GM18502 (cell line): ENCODE data around the gene CRLF3.
"Not testable (repeated sequence)": the region's sequence is repeated elsewhere in the genome, so short reads cannot be mapped to it uniquely, and the experiment has no call there.

Source experiments
- ATAC-seq: cut with Tn5 transposase; IDR thresholded peaks from one replicate; pipeline ENCODE4 v1.9.1; 2021; ENCODE audit warnings: mild to moderate bottlenecking; ENCODE audit not compliant: unreplicated experiment, poor library complexity

Gene CRLF3

GRCh38 chr17:30816165-30816564, 8.3 kb downstream of the CRLF3 start:
- no peak for ATAC-seq

DNA sequence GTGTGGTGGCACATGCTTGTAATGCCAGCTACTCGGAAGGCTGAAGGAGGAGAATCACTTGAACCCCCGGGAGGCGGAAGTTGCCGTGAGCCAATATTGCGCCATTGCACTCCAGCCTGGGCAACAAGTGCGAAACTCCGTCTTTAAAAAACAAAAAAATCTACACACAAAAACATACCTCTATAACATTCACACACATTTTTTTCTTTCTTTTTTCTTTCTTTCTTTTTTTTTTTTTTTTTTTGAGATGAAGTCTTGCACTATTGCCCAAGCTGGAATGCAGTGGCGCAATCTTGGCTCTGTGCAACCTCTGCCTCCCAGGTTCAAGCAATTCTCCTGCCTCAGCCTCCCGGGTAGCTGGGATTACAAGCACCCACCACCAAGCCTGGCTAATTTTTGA, 9.6 kb downstream of the CRLF3 start:
- ATAC-seq = not testable (repeated sequence)

GRCh38 chr17:30814236-30814635, 10.3 kb downstream of the CRLF3 start:
- ATAC-seq = not testable (repeated sequence)

- no peak for ATAC-seq
Observed at GRCh38 chr17:30812218-30813177, 12.0 kb downstream of the CRLF3 start.

DNA sequence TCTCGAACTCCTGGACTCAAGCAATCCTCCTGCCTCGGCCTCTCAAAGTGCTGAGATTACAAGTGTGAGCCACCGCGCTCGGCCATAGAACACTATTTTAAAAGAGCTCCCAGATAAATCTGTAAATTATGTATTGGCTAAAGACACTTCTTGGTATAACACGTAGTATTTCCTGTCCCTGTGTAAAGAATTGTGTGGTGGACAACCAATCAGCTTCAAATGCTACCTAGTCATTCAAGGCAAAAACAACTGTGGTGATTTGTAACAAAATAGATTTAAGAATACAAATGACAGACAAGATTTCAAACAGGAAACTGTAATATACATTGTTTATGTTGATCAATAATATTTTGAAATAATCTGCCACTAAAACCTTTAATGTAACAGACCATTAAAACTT, 14.6 kb downstream of the CRLF3 start:
- ATAC-seq = no peak

- ATAC-seq = peak; percentile 77
Observed at GRCh38 chr17:30808785-30809286, 15.7 kb downstream of the CRLF3 start.

DNA sequence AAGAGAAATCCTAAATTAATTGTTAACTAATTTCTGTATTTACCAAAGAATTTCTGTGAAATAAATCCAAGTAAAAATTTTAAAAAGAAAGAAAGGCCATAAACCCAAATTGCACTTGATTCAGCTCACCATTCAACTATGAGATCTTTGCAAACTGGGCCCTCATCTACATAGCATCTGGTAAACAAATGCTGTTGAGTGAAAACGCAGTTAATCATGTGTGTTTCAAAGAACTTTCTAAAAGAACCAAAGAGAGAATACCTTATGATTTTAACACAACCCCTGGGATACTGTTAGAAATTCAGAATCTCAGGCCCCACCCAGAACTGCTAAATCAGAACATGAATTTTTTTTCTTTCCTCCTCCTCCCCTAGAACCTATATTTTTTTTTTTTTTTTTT, 16.6 kb downstream of the CRLF3 start:
- no peak for ATAC-seq

DNA sequence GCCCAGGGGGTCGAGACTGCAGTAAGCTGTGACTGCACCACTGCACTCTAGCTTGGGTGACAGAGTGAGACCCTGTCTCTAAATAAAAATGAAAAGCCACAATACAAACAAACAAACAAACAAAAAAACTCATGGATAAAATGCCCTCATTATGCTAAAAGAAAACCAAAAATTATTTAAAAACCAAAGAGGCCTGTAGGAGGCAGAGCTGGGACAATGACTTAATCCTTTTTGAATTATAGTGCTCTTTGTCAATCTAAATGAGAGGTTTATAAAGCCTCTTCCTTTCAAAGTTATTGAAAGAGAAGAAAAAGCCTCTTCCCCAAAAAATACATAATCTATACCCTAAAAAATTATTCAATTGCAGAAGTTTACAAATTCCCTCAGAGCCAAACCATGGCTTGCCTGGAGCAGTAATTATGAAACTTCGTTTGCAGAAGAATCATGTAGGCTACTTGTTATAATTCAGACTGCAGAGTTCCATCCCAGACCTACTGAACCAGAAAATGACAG, 18.5 kb downstream of the CRLF3 start:
- no peak for ATAC-seq

GRCh38 chr17:30801671-30802070, 22.8 kb downstream of the CRLF3 start:
- ATAC-seq = no peak

- no peak for ATAC-seq
Observed at GRCh38 chr17:30796016-30796415, 28.5 kb downstream of the CRLF3 start.

GRCh38 chr17:30794372-30794771, 30.1 kb downstream of the CRLF3 start:
- ATAC-seq = no peak

DNA sequence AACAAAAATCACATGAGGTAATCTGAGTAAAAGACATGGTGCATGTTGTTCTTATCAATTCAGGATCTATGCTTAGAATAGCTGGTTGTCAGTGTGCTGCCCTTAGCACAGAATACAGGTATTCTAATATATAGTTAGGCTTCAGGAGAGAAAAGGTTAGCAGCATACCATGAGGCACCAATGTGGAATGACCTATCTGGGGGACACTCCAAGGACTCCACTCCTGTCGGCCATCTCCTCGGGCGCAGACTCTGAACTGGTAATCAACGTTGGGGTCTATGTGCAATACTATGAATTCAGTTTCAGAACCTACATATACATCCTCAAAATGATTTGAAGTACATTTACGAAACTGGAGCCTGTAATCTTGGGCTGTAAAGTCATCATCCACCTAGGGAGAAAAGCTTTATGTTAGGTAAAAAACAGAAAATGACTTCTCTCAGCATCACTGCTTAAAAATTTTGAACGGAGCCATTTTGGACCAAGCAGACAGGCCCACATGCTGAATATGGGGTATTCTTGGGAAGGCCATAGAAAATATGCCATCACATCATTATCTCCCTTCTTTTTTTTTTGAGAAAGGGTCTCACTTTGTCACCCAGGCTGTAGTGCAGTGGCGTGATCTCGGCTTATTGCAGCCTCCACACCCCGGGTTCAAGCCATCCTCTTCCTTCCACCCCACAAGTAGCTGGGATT, 31.1 kb downstream of the CRLF3 start:
- no peak for ATAC-seq

DNA sequence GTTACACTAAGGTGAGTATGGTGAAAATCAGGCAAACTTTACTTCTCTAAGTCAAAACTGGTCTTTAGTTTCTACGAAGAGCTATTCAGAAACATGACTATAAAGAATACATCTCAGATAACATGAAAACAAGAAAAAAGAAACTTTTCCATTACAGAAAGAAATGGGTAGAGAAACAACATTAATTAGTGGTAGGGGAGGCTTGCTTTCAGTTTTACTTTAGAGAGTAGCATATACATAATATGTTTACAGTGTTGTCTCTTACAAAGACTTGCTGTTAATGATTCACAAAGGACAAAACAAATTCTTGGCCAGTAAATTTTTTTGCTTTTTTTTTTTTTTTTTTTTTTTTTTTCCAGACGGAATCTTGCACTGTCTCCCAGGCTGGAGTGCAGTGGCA, 34.2 kb downstream of the CRLF3 start:
- no peak for ATAC-seq

GRCh38 chr17:30788918-30789317, 35.6 kb downstream of the CRLF3 start:
- ATAC-seq = no peak

- no peak for ATAC-seq
Observed at GRCh38 chr17:30782206-30782605, 42.3 kb downstream of the CRLF3 start.

- ATAC-seq = no peak
Observed at GRCh38 chr17:30780343-30780742, 44.1 kb downstream of the CRLF3 start.

- ATAC-seq = not testable (repeated sequence)
Observed at GRCh38 chr17:30768771-30769170, 55.7 kb downstream of the CRLF3 start.

DNA sequence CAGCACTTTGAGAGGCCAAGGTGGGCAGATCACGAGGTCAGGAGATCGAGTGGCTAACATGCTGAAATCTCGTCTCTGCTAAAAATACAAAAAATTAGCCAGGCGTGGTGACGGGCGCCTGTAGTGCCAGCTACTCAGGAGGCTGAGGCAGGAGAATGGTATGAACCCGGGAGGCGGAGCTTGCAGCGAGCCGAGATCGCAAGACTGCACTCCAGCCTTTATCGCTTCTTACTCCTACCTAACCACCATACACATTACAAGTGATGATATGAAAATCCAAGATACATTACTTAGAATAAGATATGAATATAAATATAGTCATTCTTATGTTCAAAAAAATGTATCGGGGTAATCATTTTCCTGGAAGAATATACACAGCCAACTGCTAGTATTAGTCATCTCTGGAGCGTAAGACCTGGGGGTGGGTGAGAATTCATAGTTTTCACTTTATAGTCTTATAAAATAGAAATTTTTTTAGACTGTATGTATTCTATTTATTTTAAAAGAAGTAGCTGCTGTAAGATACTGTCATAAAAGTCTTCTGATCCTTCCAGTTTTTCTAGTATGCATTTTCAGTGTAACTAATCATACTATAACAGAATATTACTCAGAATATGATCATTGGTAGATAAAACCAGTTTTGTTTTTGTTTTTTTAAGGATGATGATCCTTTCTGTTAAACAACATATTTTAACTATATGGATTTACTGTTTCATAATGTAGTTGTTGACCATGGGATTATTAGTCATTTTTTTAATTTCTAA, 56.7 kb downstream of the CRLF3 start:
- not testable (repeated sequence) for ATAC-seq

DNA sequence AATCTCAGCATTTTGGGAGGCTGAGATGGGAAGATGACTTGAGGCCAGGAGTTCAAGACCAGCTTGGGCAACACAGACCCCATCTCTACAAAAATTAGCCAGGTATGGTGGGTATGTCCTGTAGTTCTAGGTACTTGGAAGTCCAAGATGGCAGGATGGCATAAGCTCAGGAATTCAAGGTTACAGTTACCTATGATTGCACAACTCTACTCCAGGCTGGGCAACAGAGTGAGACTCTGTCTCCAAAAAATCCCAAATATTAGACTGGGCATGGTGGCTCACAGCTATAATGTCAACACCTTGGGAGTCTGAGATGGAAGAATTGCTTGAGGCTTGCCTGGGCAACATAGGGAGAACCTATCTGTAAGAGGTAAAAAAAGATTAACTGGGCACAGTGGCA, 63.4 kb downstream of the CRLF3 start:
- ATAC-seq = no peak

DNA sequence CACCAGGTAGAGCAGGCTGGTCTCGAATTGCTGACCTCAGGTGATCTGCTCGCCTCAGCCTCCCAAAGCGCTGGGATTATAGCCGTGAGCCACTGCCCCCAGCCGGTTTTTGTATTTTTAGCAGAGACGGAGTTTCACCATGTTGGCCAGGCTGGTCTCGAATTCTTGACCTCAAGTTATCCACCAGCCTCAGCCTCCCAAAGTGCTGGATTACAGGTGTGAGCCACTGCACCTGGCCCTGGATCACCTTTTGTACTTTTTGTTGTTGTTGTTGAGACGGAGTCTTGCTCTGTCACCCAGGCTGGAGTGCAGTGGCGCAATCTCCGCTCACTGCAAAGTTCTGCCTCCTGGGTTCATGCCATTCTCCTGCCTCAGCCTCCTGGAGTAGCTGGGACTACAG, 71.2 kb downstream of the CRLF3 start:
- not testable (repeated sequence) for ATAC-seq
